ENCODE measurements around the gene SETBP1. TPM values are rescaled to one million over a fixed set of nuclear protein-coding genes. Genes with fewer than 3 reads are reported as not detected.

The SETBP1 gene
- total and polyA plus RNA-seq, 2 of the 8 experiments (the other 6 are each of a cell fraction or from before 2014, with no cell fraction given): 2.0 to 6.5 TPM

- no peak overlapping the region for H3K27ac ChIP-seq (ENCODE audit: low read depth, low read length)
- H4K91ac ChIP-seq (replicated peaks; ENCODE audit: insufficient read length, low read length): no peak overlapping the region
- no peak overlapping the region for H2BK5ac ChIP-seq (ENCODE audit: low read depth, low read length)
- no peaks in the 10 kb centered on the region for H3K4me1 ChIP-seq (replicated peaks in 1 of 4; ENCODE audit: control insufficient read depth in 3 of 4, insufficient read depth in 4 of 4, low read length in 3 of 4)
- no peaks in the 10 kb centered on the region for H3K36me3 ChIP-seq (ENCODE audit: control insufficient read depth in 2 of 4, insufficient read depth in 4 of 4, low read length in 3 of 4)
- no peak for TF ChIP-seq CHD2 (IDR thresholded peaks at IDR 0.05; ENCODE audit: low read length)
- TF ChIP-seq JUN (IDR thresholded peaks at IDR 0.05; ENCODE audit: low read depth, low read length): no peak
- no peak for TF ChIP-seq CBX8 (IDR thresholded peaks at IDR 0.05; ENCODE audit: borderline replicate concordance, low read depth, low read length)
- no peak overlapping the region for H3K14ac ChIP-seq (ENCODE audit: insufficient read length)
- H3K9ac ChIP-seq (replicated peaks in 1 of 4; ENCODE audit: extremely low read depth in 1 of 4, low read depth in 3 of 4, low read length in 3 of 4): no peak overlapping the region
- no peaks in the 10 kb centered on the region for H3K9me3 ChIP-seq (ENCODE audit: insufficient read depth in 2 of 2, low read depth in 1 of 2, low read length in 1 of 2)
- no peak overlapping the region for H3K18ac ChIP-seq (ENCODE audit: extremely low read depth, low read length)
- H2AFZ ChIP-seq (ENCODE audit: low read length): no peak overlapping the region
- FAIRE-seq: no peak
- no peak overlapping the region for H3K4me2 ChIP-seq (ENCODE audit: insufficient read depth in 1 of 2, low read depth in 2 of 2, low read length in 2 of 2)
- H2AK5ac ChIP-seq (ENCODE audit: low read depth, low read length): no peak overlapping the region
- no peaks in the 10 kb centered on the region for H4K20me1 ChIP-seq (replicated peaks in 1 of 2; ENCODE audit: control insufficient read depth in 1 of 2, insufficient read depth in 2 of 2, low read length in 2 of 2)
- WGBS, 2 experiments (ENCODE audit: extremely low coverage in 1 of 2, insufficient coverage in 1 of 2, insufficient read length in 1 of 2, insufficient replicate concordance in 2 of 2, low coverage in 1 of 2, low lambda C conversion rate in 2 of 2, missing lambda C conversion rate in 1 of 2): 84% methylated on average over 4 of the region's 4 CpGs; no CpG with 5 or more reads in 1 of the 2 experiments
- no peak overlapping the region for H3K4me3 ChIP-seq (ENCODE audit: extremely low read depth in 1 of 4, insufficient read depth in 2 of 4, low read depth in 3 of 4, low read length in 4 of 4)
- H2BK20ac ChIP-seq (ENCODE audit: low read length): no peak overlapping the region
- CTCF ChIA-PET (ENCODE audit: partially characterized antibody): interaction anchor here (0.6 to 1.2 kb wide), 5 partner anchors 10 to 725 kb away, joined by 3 to 5 read pairs (median 5); no protein-coding TSS in a partner anchor
- no peak overlapping the region for H4K5ac ChIP-seq (ENCODE audit: insufficient read length, low read depth, low read length)
- no peak for DNase-seq (ENCODE audit: low read depth in 1 of 2, low spot score in 2 of 2)
- no peaks in the 10 kb centered on the region for H3K27me3 ChIP-seq (replicated peaks in 1 of 4; ENCODE audit: control insufficient read depth in 3 of 4, extremely low read depth in 1 of 4, insufficient read depth in 3 of 4, low read length in 3 of 4)
- H2BK15ac ChIP-seq (ENCODE audit: low read length): no peak overlapping the region
- H2BK12ac ChIP-seq (ENCODE audit: low read depth, low read length): no peak overlapping the region
- H3K56ac ChIP-seq (replicated peaks; ENCODE audit: insufficient read length, low read depth, low read length): no peak overlapping the region
- no peaks in the 10 kb centered on the region for H3K79me1 ChIP-seq (ENCODE audit: low read depth, low read length)
- POLR2A ChIA-PET (ENCODE audit: partially characterized antibody): no interaction called here
- no peak overlapping the region for H4K8ac ChIP-seq (ENCODE audit: extremely low read depth, insufficient read depth, low read length)
- H2BK120ac ChIP-seq (replicated peaks; ENCODE audit: low read depth, low read length): no peak overlapping the region
- H3K23ac ChIP-seq (ENCODE audit: insufficient read length): no peak overlapping the region
- H3K4ac ChIP-seq (replicated peaks; ENCODE audit: insufficient read length, low read depth, low read length): no peak overlapping the region
- H3K23me2 ChIP-seq (ENCODE audit: low read depth, low read length): no peaks in the 10 kb centered on the region
- H3K79me2 ChIP-seq (ENCODE audit: control insufficient read depth in 1 of 2, insufficient read depth in 2 of 2, low read length in 2 of 2): no peaks in the 10 kb centered on the region
These were observed 343.8 kb downstream of the SETBP1 start for GRCh38 chr18:45024357-45025088.

Data from H1 (cell line).